ENCODE data around the gene ZNF207.
"Not testable (repeated sequence)": the region's sequence is repeated elsewhere in the genome, so short reads cannot be mapped to it uniquely, and the experiment has no call there.

The ZNF207 gene

GRCh38 chr17:32349854-32350665 is at the start of gene ZNF207:
ZNF207 (plus strand) TSS chr17:32350157; CDS start chr17:32350286, 129 bp downstream.
- intact Hi-C loops (cut with DNase I) = loop anchor here (10.0 kb wide), 1 partner anchor 95 kb away; the partner anchor contains the start of gene PSMD11
- peak; percentile 88 to 98 (median 94) for DNase-seq

- intact Hi-C loops (cut with DNase I) = no loop called here
Observed at GRCh38 chr17:32302037-32302436, 47.9 kb upstream of the ZNF207 start.

GRCh38 chr17:32302860-32303649 is 46.9 kb upstream of the ZNF207 start:
- no peak for DNase-seq
- intact Hi-C loops (cut with DNase I) = no loop called here

More at GRCh38 chr17:32302037-32302436, 47.9 kb upstream of the ZNF207 start:
- no peak for DNase-seq

GRCh38 chr17:32303781-32304288 is 46.1 kb upstream of the ZNF207 start:
- intact Hi-C loops (cut with DNase I) = no loop called here
- DNase-seq = no peak

GRCh38 chr17:32305049-32305448 is 44.9 kb upstream of the ZNF207 start:
- intact Hi-C loops (cut with DNase I) = no loop called here
- DNase-seq = no peak

- DNase-seq = no peak
- intact Hi-C loops (cut with DNase I) = no loop called here
Observed at GRCh38 chr17:32307658-32308057, 42.3 kb upstream of the ZNF207 start.

- intact Hi-C loops (cut with DNase I) = no loop called here
Observed at GRCh38 chr17:32311028-32311536, 38.9 kb upstream of the ZNF207 start.

GRCh38 chr17:32314636-32315035 is 35.3 kb upstream of the ZNF207 start:
- intact Hi-C loops (cut with DNase I) = no loop called here
- no peak for DNase-seq

More at GRCh38 chr17:32311028-32311536, 38.9 kb upstream of the ZNF207 start:
- peak in 1 of 42 donors; percentile 21 for DNase-seq

GRCh38 chr17:32315171-32315570 is 34.8 kb upstream of the ZNF207 start:
- intact Hi-C loops (cut with DNase I) = no loop called here
- DNase-seq = no peak

- DNase-seq; intact Hi-C loops (cut with DNase I): not testable (repeated sequence)
Observed at GRCh38 chr17:32316653-32317052, 33.3 kb upstream of the ZNF207 start.

GRCh38 chr17:32317353-32317752 is 32.6 kb upstream of the ZNF207 start:
- intact Hi-C loops (cut with DNase I) = no loop called here
- DNase-seq = no peak

- DNase-seq = no peak
- intact Hi-C loops (cut with DNase I) = loop anchor here (2.0 kb wide), 1 partner anchor 65 kb away; no protein-coding TSS in a partner anchor
Observed at GRCh38 chr17:32318071-32318470, 31.9 kb upstream of the ZNF207 start.

- intact Hi-C loops (cut with DNase I) = loop anchor here (2.0 kb wide), 1 partner anchor 67 kb away; no protein-coding TSS in a partner anchor
Observed at GRCh38 chr17:32319548-32319905, 30.4 kb upstream of the ZNF207 start.

GRCh38 chr17:32320080-32320479 is 29.9 kb upstream of the ZNF207 start:
- DNase-seq; intact Hi-C loops (cut with DNase I): not testable (repeated sequence)

More at GRCh38 chr17:32319548-32319905, 30.4 kb upstream of the ZNF207 start:
- peak; percentile 30 to 93 (median 82) for DNase-seq

- intact Hi-C loops (cut with DNase I) = no loop called here
- DNase-seq = no peak
Observed at GRCh38 chr17:32320847-32321246, 29.1 kb upstream of the ZNF207 start.

GRCh38 chr17:32323046-32323445 is 26.9 kb upstream of the ZNF207 start:
- DNase-seq = no peak
- intact Hi-C loops (cut with DNase I) = no loop called here

GRCh38 chr17:32323811-32324491 is 26.0 kb upstream of the ZNF207 start:
- intact Hi-C loops (cut with DNase I) = no loop called here
- peak in 10 of 42 donors; percentile 12 to 56 (median 28) for DNase-seq

- DNase-seq = no peak
- intact Hi-C loops (cut with DNase I) = no loop called here
Observed at GRCh38 chr17:32327911-32328310, 22.0 kb upstream of the ZNF207 start.

- no peak for DNase-seq
- intact Hi-C loops (cut with DNase I) = no loop called here
Observed at GRCh38 chr17:32330147-32330546, 19.8 kb upstream of the ZNF207 start.
